Measurements from ENCODE around the gene PHF2.

The PHF2 gene

DNA sequence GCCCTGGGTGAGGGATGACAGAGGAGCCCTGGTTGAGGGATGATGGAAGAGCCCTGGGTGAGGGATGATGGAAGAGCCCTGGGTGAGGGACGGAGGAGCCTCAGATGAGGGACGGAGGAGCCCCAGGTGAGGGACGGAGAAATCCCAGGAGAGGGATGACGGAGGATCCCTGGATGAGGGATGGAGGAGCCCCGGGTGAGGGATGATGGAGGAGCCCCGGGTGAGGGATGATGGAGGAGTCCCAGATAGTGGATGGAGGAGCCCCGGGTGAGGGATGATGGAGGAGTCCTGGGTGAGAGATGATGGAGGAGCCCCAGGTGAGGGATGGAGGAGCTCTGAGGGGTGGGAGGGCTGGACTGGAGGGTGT is 10.9 kb downstream of the PHF2 start:
- H3K4me2 ChIP-seq (ENCODE audit: low read depth, low read length, poor library complexity, severe bottlenecking) = no peak overlapping the region
- H3K9me3 ChIP-seq (ENCODE audit: insufficient read depth, low read length) = no peaks in the 10 kb centered on the region
- no peak overlapping the region for H3K4me3 ChIP-seq (ENCODE audit: insufficient read depth, low read length, poor library complexity, severe bottlenecking)
- no peaks in the 10 kb centered on the region for H3K79me2 ChIP-seq (ENCODE audit: insufficient read depth, low read length)
- H4K20me1 ChIP-seq (ENCODE audit: low read depth, low read length) = no peaks in the 10 kb centered on the region
- no peak overlapping the region for H3K9ac ChIP-seq (ENCODE audit: low read length)
- no peaks in the 10 kb centered on the region for H3F3A ChIP-seq (ENCODE audit: insufficient read depth)
- H3K36me3 ChIP-seq (ENCODE audit: low read length) = no peaks in the 10 kb centered on the region
- no peak for TF ChIP-seq EZH2phosphoT487 (conservative IDR thresholded peaks at IDR 0.05; ENCODE audit: low read length)
- TF ChIP-seq, protein P1, sequence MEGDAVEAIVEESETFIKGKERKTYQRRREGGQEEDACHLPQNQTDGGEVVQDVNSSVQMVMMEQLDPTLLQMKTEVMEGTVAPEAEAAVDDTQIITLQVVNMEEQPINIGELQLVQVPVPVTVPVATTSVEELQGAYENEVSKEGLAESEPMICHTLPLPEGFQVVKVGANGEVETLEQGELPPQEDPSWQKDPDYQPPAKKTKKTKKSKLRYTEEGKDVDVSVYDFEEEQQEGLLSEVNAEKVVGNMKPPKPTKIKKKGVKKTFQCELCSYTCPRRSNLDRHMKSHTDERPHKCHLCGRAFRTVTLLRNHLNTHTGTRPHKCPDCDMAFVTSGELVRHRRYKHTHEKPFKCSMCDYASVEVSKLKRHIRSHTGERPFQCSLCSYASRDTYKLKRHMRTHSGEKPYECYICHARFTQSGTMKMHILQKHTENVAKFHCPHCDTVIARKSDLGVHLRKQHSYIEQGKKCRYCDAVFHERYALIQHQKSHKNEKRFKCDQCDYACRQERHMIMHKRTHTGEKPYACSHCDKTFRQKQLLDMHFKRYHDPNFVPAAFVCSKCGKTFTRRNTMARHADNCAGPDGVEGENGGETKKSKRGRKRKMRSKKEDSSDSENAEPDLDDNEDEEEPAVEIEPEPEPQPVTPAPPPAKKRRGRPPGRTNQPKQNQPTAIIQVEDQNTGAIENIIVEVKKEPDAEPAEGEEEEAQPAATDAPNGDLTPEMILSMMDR (IDR thresholded peaks at IDR 0.05; ENCODE audit: insufficient read depth, low read length, poor library complexity, severe bottlenecking) = no peak
- no peaks in the 10 kb centered on the region for H3K27me3 ChIP-seq (ENCODE audit: low read length)
- no peak overlapping the region for H2AFZ ChIP-seq (ENCODE audit: low read depth, low read length, severe bottlenecking)
- H3K27ac ChIP-seq (ENCODE audit: low read depth, low read length) = no peak overlapping the region
- no peaks in the 10 kb centered on the region for H3K9me2 ChIP-seq (replicated peaks; ENCODE audit: insufficient read depth, low read length)

DNA sequence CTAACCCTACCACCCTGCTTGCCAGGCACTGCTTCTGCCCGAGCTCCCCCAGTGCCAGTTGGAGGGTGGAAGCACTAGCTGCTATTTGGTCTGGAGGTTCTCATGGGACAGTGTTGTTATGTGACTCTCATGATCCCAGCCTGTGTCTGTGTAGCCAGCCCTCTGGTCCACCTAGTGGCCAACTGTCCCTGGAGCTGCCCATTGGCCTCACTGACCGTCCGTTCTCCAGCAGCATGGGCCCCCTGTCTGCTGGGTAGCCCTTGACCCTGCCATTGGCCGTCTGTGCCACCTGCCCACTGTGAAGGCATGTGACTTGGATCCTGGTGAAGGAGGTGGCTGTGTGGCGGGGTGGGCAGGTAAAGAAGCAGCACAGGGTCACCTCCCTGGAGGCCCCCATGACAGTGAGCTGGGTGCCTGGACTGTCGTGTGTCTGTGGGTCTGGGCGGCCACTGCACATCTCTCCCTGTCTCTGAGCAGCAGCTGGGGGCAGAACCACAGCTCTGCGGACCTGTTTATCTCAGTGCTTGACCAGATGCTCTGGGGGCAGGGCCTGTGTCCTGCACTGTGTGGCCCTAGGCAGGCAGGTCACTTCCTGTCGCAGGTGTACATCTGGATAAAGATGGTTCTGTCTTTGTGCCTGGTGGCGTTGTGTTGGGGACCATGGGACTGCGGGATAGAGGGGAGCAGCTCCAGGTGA is 11.4 kb downstream of the PHF2 start:
- no peak overlapping the region for H2AFZ ChIP-seq (ENCODE audit: low read depth, low read length, severe bottlenecking)
- no peaks in the 10 kb centered on the region for H3K36me3 ChIP-seq (ENCODE audit: low read length)
- no peaks in the 10 kb centered on the region for H3K79me2 ChIP-seq (ENCODE audit: insufficient read depth, low read length)
- no peak overlapping the region for H3K4me2 ChIP-seq (ENCODE audit: low read depth, low read length, poor library complexity, severe bottlenecking)
- H3K9me3 ChIP-seq (ENCODE audit: insufficient read depth, low read length) = no peaks in the 10 kb centered on the region
- H4K20me1 ChIP-seq (ENCODE audit: low read depth, low read length) = no peaks in the 10 kb centered on the region
- H3K27ac ChIP-seq (ENCODE audit: low read depth, low read length) = no peak overlapping the region
- no peaks in the 10 kb centered on the region for H3K9me2 ChIP-seq (replicated peaks; ENCODE audit: insufficient read depth, low read length)
- no peak overlapping the region for H3K9ac ChIP-seq (ENCODE audit: low read length)
- no peak overlapping the region for H3K4me3 ChIP-seq (ENCODE audit: insufficient read depth, low read length, poor library complexity, severe bottlenecking)
- H3F3A ChIP-seq (ENCODE audit: insufficient read depth) = no peaks in the 10 kb centered on the region
- TF ChIP-seq, protein P1 (IDR thresholded peaks at IDR 0.05; ENCODE audit: insufficient read depth, low read length, poor library complexity, severe bottlenecking) = no peak
- no peak for TF ChIP-seq EZH2phosphoT487 (conservative IDR thresholded peaks at IDR 0.05; ENCODE audit: low read length)
- no peaks in the 10 kb centered on the region for H3K27me3 ChIP-seq (ENCODE audit: low read length)

DNA sequence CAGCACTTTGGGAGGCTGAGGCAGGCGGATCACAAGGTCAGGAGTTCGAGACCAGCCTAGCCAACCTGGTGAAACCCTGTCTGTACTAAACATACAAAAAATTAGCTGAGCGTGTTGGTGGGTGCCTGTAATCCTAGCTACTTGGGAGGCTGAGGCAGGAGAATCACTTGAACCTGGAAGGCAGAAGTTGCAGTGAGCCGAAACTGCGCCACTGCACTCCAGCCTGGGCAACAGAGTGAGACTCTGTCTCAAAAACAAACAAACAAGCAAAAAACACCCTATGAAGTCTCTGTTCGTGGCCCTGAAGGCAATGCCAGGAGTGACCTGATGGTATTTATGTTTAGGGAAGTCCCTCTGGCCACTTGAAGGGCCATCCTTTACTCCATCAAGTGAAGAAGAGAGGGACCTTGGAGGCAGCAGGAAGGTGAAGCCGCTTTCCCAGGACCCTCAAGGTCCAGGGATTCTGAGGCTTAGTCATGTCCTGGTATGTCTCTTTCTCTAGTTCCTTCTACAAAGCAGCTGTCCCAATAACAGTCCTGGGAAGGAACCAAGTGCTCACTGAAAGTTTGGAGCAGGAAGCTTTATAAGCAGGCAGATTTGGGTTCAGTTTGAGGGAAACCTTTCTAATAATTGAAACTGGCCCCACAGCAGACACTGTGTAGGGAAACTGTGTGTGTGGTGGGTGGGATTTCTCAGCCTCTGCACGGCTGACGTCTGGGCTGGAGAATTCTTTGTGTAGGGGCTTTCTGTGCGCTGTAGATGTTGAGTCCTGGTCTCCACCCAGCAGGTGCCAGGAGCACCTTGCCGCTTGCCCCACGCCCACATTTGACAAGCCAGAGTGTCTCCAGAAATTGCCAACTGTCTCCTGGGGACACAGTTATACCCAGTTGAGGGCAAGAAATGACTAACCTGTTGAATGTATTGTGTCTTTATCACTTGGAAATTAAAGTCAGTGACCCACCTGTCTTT is 12.5 kb downstream of the PHF2 start:
- H3F3A ChIP-seq (ENCODE audit: insufficient read depth) = no peaks in the 10 kb centered on the region
- no peak overlapping the region for H3K4me3 ChIP-seq (ENCODE audit: insufficient read depth, low read length, poor library complexity, severe bottlenecking)
- no peaks in the 10 kb centered on the region for H3K9me2 ChIP-seq (replicated peaks; ENCODE audit: insufficient read depth, low read length)
- no peaks in the 10 kb centered on the region for H3K36me3 ChIP-seq (ENCODE audit: low read length)
- TF ChIP-seq, protein P1 (IDR thresholded peaks at IDR 0.05; ENCODE audit: insufficient read depth, low read length, poor library complexity, severe bottlenecking) = no peak
- no peak for TF ChIP-seq EZH2phosphoT487 (conservative IDR thresholded peaks at IDR 0.05; ENCODE audit: low read length)
- H3K79me2 ChIP-seq (ENCODE audit: insufficient read depth, low read length) = no peaks in the 10 kb centered on the region
- no peaks in the 10 kb centered on the region for H3K27me3 ChIP-seq (ENCODE audit: low read length)
- no peak overlapping the region for H3K9ac ChIP-seq (ENCODE audit: low read length)
- H3K4me2 ChIP-seq (ENCODE audit: low read depth, low read length, poor library complexity, severe bottlenecking) = no peak overlapping the region
- H2AFZ ChIP-seq (ENCODE audit: low read depth, low read length, severe bottlenecking) = no peak overlapping the region
- H4K20me1 ChIP-seq (ENCODE audit: low read depth, low read length) = no peaks in the 10 kb centered on the region
- no peak overlapping the region for H3K27ac ChIP-seq (ENCODE audit: low read depth, low read length)
- no peaks in the 10 kb centered on the region for H3K9me3 ChIP-seq (ENCODE audit: insufficient read depth, low read length)

All from SU-DHL-6 (cell line).